ENCODE results near the gene KDM4E.

Gene KDM4E

DNA sequence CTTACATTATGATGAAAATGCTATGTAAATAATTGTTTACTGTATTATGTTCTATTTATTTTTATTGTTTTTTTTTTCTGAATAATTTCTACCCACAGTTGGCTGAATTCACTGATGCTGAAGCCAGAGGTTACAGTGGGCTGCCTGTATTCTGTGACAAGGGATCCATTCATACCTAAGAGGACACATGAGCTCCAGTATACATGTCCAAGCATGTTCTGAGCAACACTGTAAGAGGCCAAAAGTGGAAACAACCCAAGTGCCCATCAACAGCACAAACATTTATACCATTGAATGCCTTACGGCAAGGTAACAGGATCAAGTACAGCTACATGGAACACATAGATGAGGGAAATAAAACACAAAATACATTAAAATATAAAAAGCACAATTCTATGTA lies 40.3 kb downstream of the KDM4E start:
- TF ChIP-seq, protein P1, sequence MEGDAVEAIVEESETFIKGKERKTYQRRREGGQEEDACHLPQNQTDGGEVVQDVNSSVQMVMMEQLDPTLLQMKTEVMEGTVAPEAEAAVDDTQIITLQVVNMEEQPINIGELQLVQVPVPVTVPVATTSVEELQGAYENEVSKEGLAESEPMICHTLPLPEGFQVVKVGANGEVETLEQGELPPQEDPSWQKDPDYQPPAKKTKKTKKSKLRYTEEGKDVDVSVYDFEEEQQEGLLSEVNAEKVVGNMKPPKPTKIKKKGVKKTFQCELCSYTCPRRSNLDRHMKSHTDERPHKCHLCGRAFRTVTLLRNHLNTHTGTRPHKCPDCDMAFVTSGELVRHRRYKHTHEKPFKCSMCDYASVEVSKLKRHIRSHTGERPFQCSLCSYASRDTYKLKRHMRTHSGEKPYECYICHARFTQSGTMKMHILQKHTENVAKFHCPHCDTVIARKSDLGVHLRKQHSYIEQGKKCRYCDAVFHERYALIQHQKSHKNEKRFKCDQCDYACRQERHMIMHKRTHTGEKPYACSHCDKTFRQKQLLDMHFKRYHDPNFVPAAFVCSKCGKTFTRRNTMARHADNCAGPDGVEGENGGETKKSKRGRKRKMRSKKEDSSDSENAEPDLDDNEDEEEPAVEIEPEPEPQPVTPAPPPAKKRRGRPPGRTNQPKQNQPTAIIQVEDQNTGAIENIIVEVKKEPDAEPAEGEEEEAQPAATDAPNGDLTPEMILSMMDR (conservative IDR thresholded peaks at IDR 0.05; ENCODE audit: low read depth), result no peak
- no peak overlapping the region for H3K27ac ChIP-seq
- no peak for DNase-seq (ENCODE audit: low spot score)
- POLR2A ChIA-PET (ENCODE audit: low non-redundant PET), result no interaction called here
- CTCF ChIA-PET, result no interaction called here

DNA sequence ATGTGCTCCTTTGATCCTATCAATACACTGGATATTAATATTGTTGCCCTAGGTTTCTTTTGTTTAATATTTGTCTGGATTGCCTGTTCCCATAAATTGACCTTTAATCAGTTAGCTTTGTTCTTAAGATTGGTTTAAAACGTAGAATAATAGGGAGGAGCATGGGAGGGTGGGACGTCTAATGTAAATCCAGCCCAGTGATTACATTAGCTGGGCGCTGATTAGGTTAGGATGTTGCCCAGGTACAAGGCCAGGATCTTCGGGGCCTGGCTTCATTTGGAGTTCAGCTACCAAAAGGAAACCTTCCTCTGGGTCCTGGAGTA lies 41.6 kb downstream of the KDM4E start, which contains the start of gene SRSF8:
TSS of gene SRSF8 (plus strand) at position 204 of the 323 bp plus-strand sequence. CDS start 308 bp downstream, outside the sequence.
- peak within 1 kb of the TSS; percentile 92 for H3K27ac ChIP-seq
- TF ChIP-seq, protein P1 (conservative IDR thresholded peaks at IDR 0.05; ENCODE audit: low read depth), result no peak
- POLR2A ChIA-PET (ENCODE audit: low non-redundant PET), result interaction anchor here (0.6 to 1.8 kb wide), 6 partner anchors 18 to 506 kb away, joined by 3 to 6 read pairs (median 4); partner anchors contain the start of genes CWC15 and KDM4D
- CTCF ChIA-PET, result interaction anchor here (0.5 to 1.2 kb wide), 4 partner anchors 28 to 168 kb away, joined by 3 to 4 read pairs (median 3); no protein-coding TSS in a partner anchor
- no peak for DNase-seq (ENCODE audit: low spot score)

DNA sequence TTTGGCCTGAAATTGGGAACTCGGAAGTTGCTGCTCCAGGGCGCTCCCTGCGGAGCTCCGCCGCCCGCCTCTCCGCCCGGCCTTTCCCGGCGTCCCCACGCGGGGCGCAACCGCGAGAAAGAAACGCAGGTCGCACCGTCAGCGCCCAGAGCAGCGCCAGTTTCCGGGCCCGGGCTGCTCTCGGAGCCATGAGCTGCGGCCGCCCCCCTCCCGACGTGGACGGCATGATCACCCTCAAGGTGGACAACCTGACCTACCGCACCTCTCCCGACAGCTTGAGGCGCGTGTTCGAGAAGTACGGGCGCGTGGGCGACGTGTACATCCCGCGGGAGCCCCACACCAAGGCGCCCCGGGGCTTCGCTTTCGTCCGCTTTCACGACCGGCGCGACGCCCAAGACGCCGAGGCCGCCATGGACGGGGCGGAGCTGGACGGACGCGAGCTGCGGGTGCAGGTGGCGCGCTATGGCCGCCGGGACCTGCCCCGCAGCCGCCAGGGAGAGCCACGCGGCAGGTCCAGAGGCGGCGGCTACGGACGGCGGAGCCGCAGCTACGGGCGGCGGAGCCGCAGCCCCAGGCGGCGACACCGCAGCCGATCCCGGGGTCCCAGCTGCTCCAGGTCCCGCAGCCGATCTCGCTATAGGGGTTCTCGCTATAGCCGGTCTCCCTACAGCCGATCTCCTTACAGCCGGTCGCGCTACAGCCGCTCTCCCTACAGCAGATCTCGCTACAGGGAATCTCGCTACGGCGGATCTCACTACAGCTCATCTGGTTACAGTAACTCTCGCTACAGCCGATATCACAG lies 42.2 kb downstream of the KDM4E start:
- TF ChIP-seq, protein P1 (conservative IDR thresholded peaks at IDR 0.05; ENCODE audit: low read depth), result peak; percentile 58
- DNase-seq (ENCODE audit: low spot score), result peak; percentile 51
- ChIA-PET POLR2A (ENCODE audit: low non-redundant PET) (interaction anchor here (0.6 to 1.8 kb wide), 9 partner anchors 15 to 506 kb away, joined by 3 to 6 read pairs (median 3); partner anchors contain the start of genes CWC15 and KDM4D), CTCF (interaction anchor here (0.6 to 1.2 kb wide), 7 partner anchors 11 to 169 kb away, joined by 3 to 5 read pairs (median 3); partner anchors contain the start of gene ENDOD1)
- H3K27ac ChIP-seq, result peak overlapping the region; percentile 92

DNA sequence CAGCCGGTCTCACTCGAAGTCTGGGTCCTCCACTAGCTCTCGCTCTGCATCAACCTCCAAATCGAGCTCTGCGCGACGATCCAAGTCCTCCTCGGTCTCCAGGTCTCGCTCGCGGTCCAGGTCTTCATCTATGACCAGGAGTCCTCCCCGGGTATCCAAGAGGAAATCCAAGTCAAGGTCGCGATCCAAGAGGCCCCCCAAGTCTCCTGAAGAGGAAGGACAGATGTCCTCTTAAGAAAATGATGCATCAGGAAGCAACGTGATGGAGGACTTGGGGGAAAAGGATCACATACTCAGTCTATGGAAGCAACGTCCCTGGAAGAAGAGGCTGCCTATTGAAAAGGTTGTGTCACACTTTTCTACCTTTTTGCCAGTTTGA lies 42.8 kb downstream of the KDM4E start:
- DNase-seq (ENCODE audit: low spot score), result no peak
- H3K27ac ChIP-seq, result peak overlapping the region; percentile 92
- ChIA-PET POLR2A (ENCODE audit: low non-redundant PET) (interaction anchor here (0.6 to 1.8 kb wide), 6 partner anchors 15 to 95 kb away, joined by 3 to 6 read pairs (median 3); partner anchors contain the start of genes CWC15 and KDM4D), CTCF (interaction anchor here (0.8 to 1.2 kb wide), 3 partner anchors 12 to 22 kb away, joined by 3 to 5 read pairs (median 3); partner anchors contain the start of gene ENDOD1)
- TF ChIP-seq, protein P1 (conservative IDR thresholded peaks at IDR 0.05; ENCODE audit: low read depth), result no peak

DNA sequence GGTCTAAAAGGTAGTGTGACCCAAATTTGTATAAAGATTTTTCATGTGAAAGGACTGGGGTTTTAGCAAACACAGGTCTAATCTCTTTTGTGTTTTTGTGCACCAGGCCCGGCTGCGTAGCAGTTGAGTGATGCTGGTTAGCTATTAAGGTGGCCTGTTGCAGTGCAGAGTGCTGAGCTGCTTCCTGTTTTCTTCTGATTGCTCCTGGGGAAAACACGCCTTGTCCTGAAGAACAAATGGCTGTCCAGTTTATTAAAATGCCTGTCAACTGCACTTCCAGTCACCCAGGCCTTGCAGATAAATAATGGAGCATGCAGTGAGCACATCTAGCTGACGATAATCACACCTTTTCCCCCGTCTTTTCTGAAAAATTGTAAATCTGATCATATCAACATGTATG lies 43.5 kb downstream of the KDM4E start:
- TF ChIP-seq, protein P1 (conservative IDR thresholded peaks at IDR 0.05; ENCODE audit: low read depth), result no peak
- ChIA-PET CTCF (interaction anchor here (0.6 to 0.7 kb wide), 2 partner anchors 636 to 683 kb away, joined by 3 read pairs; no protein-coding TSS in a partner anchor), POLR2A (ENCODE audit: low non-redundant PET) (no interaction called here)
- 0 out of 2 replicates have a peak overlapping the region, but pooled peaks have one; percentile 36 for H3K27ac ChIP-seq
- DNase-seq (ENCODE audit: low spot score), result peak; percentile 79

DNA sequence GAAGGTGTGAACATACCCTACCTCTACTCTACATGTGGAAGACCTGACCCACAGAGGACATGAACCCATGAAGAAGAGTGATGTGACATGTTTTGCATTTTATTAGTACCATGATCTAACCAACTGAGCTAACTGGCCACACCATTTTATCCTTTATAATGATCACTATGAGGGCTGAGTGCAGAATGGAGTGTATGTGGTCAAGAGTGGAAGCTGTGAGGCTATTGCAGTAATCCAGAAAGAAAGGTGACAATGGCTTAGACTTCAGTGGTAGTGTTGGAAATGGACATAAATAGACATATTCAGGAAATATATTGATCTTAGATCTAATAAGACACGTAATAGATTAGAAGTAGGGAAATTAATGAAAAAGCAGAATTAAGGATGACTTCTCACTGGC lies 45.4 kb downstream of the KDM4E start:
- ChIA-PET CTCF (interaction anchor here (0.7 to 1.0 kb wide), 3 partner anchors 20 to 38 kb away, joined by 3 to 6 read pairs (median 3); no protein-coding TSS in a partner anchor), POLR2A (ENCODE audit: low non-redundant PET) (no interaction called here)
- no peak overlapping the region for H3K27ac ChIP-seq
- TF ChIP-seq, protein P1 (conservative IDR thresholded peaks at IDR 0.05; ENCODE audit: low read depth), result no peak
- no peak for DNase-seq (ENCODE audit: low spot score)
